K562 (cell line): ENCODE measurements around the gene RAB13.

ENCODE experiments used
- CREB1 ChIP-seq, 2 experiments: sonication (generic) in 1 of 2; formaldehyde crosslinking in 1 of 2; IDR thresholded peaks; 2 replicates each; pipeline versions ENCODE4 v1.6.1 to v1.8.0; 2012 to 2022; ENCODE audit warnings: inconsistent platforms in 1 of 2, mild to moderate bottlenecking in 1 of 2, missing genetic modification reagents in 1 of 2, moderate library complexity in 1 of 2
- CTCF ChIP-seq, 3 experiments: IDR thresholded peaks in 2 of 3; conservative IDR thresholded peaks in 1 of 3; 2 replicates each; pipeline ENCODE4 v1.5.1; 2011 to 2012; ENCODE audit warnings: low read length in 3 of 3, mild to moderate bottlenecking in 3 of 3, control low read depth in 2 of 3, improper control_type of control experiment in 1 of 3, inconsistent platforms in 1 of 3, low read depth in 1 of 3, mixed read lengths in 1 of 3, moderate library complexity in 1 of 3; ENCODE audit not compliant: insufficient read depth in 2 of 3
- DIDO1 ChIP-seq: fragments of 450-650 bp; IDR thresholded peaks from 2 replicates; pipeline ENCODE4 v1.6.1; 2016; ENCODE audit warnings: low read depth, missing biosample characterization, missing genetic modification characterization
- FOXK2 ChIP-seq, 2 experiments: fragments of 450-650 bp; IDR thresholded peaks in 1 of 2; conservative IDR thresholded peaks in 1 of 2; 2 replicates each; pipeline ENCODE4 v1.6.1; 2016; ENCODE audit warnings: low read depth in 2 of 2, mild to moderate bottlenecking in 1 of 2

GRCh38 chr1:153962088-153963029 is 23.8 kb downstream of the RAB13 start:
- TF ChIP-seq CTCF (IDR thresholded peaks at IDR 0.05 in 2 of 3, conservative IDR thresholded peaks at IDR 0.05 in 1 of 3; ENCODE audit: insufficient read depth in 2 of 3, low read depth in 1 of 3, low read length in 3 of 3) (0 out of 6 replicates have a peak, but pooled peaks of 1 of the 3 experiments have one; percentile 19), FOXK2 (conservative IDR thresholded peaks at IDR 0.05 in 1 of 2, IDR thresholded peaks at IDR 0.05 in 1 of 2; ENCODE audit: low read depth in 2 of 2) (no peak), CREB1 (IDR thresholded peaks at IDR 0.05) (no peak), CREB1 (CRISPR knock-in tag; IDR thresholded peaks at IDR 0.05) (no peak), DIDO1 (tag) (no peak)
